ENCODE data around the gene RAB23. TPM values are rescaled to one million over a fixed set of nuclear protein-coding genes. Genes with fewer than 3 reads are reported as not detected.

The RAB23 gene
- total and polyA plus RNA-seq, 2 experiments from 2014 or later, result 5.2 to 16.7 TPM

DNA sequence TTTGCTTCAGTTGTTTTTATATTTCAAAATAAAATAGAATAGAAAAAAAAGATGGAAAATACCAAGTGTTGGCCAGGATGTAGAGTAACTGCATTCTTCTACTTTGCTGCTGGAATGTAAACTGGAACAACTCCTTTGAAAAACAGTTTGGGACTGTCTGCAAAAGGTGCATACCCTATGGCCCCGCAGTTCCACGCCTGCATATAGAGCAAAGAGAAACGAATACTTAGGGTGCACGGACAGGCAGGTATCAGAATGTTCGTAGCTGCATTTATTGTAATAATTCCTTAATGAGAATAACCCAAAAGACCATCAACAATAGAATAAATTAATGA lies 603 bp upstream of the RAB23 start:
- Mint-ChIP-seq H3K27me3 (ENCODE audit: insufficient read depth, low read depth, poor library complexity) (peaks cover 2% of the 10 kb centered on the region), H3K4me3 (peak overlapping the region; percentile 95), H3K27ac (no peak overlapping the region), H3K36me3 (ENCODE audit: low read depth) (peaks cover 10% of the 10 kb centered on the region; the same call in 2 of the 3 replicates), H3K4me1 (peaks cover 28% of the 10 kb centered on the region), H3K9me3 (peaks cover 10% of the 10 kb centered on the region; the same call in 2 of the 3 replicates)
- H3K36me3 ChIP-seq (ENCODE audit: insufficient read depth), result no peaks in the 10 kb centered on the region
- H2AFZ ChIP-seq, result peak overlapping the region; percentile 85
- ATAC-seq (peak; percentile 3; the same call in 2 of the 3 replicates), DNase-seq (ENCODE audit: low spot score) (peak; percentile 29)
- H3K79me2 ChIP-seq (replicated peaks; ENCODE audit: insufficient read depth), result peaks cover 36% of the 10 kb centered on the region
- H3K4me2 ChIP-seq, result peak overlapping the region; percentile 72
- H3K27me3 ChIP-seq (ENCODE audit: insufficient read depth), result no peaks in the 10 kb centered on the region
- H4K20me1 ChIP-seq (replicated peaks; ENCODE audit: insufficient read depth), result peaks cover 10% of the 10 kb centered on the region; the same call in 1 of the 2 replicates
- peak overlapping the region; percentile 62 for H3K4me3 ChIP-seq
- peak overlapping the region; percentile 84; the same call in 1 of the 2 replicates for H3K27ac ChIP-seq (ENCODE audit: low read depth)
- 0 out of 2 replicates have a peak, but pooled peaks cover 10% of the 10 kb centered on the region for H3K4me1 ChIP-seq (ENCODE audit: insufficient read depth)
- no peaks in the 10 kb centered on the region for H3K9me2 ChIP-seq (ENCODE audit: insufficient read depth)
- TF ChIP-seq EZH2 (IDR thresholded peaks at IDR 0.05; ENCODE audit: low read depth, unreplicated experiment), result no peak
- no peak for TF ChIP-seq NANOG (IDR thresholded peaks at IDR 0.05; ENCODE audit: borderline replicate concordance)
- no peak for TF ChIP-seq ZNF114 (CRISPR knock-in tag; IDR thresholded peaks at IDR 0.05)
- TF ChIP-seq, protein P1, sequence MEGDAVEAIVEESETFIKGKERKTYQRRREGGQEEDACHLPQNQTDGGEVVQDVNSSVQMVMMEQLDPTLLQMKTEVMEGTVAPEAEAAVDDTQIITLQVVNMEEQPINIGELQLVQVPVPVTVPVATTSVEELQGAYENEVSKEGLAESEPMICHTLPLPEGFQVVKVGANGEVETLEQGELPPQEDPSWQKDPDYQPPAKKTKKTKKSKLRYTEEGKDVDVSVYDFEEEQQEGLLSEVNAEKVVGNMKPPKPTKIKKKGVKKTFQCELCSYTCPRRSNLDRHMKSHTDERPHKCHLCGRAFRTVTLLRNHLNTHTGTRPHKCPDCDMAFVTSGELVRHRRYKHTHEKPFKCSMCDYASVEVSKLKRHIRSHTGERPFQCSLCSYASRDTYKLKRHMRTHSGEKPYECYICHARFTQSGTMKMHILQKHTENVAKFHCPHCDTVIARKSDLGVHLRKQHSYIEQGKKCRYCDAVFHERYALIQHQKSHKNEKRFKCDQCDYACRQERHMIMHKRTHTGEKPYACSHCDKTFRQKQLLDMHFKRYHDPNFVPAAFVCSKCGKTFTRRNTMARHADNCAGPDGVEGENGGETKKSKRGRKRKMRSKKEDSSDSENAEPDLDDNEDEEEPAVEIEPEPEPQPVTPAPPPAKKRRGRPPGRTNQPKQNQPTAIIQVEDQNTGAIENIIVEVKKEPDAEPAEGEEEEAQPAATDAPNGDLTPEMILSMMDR (conservative IDR thresholded peaks at IDR 0.05; ENCODE audit: low read depth in 2 of 2), result no peak
- TF ChIP-seq, protein P2, sequence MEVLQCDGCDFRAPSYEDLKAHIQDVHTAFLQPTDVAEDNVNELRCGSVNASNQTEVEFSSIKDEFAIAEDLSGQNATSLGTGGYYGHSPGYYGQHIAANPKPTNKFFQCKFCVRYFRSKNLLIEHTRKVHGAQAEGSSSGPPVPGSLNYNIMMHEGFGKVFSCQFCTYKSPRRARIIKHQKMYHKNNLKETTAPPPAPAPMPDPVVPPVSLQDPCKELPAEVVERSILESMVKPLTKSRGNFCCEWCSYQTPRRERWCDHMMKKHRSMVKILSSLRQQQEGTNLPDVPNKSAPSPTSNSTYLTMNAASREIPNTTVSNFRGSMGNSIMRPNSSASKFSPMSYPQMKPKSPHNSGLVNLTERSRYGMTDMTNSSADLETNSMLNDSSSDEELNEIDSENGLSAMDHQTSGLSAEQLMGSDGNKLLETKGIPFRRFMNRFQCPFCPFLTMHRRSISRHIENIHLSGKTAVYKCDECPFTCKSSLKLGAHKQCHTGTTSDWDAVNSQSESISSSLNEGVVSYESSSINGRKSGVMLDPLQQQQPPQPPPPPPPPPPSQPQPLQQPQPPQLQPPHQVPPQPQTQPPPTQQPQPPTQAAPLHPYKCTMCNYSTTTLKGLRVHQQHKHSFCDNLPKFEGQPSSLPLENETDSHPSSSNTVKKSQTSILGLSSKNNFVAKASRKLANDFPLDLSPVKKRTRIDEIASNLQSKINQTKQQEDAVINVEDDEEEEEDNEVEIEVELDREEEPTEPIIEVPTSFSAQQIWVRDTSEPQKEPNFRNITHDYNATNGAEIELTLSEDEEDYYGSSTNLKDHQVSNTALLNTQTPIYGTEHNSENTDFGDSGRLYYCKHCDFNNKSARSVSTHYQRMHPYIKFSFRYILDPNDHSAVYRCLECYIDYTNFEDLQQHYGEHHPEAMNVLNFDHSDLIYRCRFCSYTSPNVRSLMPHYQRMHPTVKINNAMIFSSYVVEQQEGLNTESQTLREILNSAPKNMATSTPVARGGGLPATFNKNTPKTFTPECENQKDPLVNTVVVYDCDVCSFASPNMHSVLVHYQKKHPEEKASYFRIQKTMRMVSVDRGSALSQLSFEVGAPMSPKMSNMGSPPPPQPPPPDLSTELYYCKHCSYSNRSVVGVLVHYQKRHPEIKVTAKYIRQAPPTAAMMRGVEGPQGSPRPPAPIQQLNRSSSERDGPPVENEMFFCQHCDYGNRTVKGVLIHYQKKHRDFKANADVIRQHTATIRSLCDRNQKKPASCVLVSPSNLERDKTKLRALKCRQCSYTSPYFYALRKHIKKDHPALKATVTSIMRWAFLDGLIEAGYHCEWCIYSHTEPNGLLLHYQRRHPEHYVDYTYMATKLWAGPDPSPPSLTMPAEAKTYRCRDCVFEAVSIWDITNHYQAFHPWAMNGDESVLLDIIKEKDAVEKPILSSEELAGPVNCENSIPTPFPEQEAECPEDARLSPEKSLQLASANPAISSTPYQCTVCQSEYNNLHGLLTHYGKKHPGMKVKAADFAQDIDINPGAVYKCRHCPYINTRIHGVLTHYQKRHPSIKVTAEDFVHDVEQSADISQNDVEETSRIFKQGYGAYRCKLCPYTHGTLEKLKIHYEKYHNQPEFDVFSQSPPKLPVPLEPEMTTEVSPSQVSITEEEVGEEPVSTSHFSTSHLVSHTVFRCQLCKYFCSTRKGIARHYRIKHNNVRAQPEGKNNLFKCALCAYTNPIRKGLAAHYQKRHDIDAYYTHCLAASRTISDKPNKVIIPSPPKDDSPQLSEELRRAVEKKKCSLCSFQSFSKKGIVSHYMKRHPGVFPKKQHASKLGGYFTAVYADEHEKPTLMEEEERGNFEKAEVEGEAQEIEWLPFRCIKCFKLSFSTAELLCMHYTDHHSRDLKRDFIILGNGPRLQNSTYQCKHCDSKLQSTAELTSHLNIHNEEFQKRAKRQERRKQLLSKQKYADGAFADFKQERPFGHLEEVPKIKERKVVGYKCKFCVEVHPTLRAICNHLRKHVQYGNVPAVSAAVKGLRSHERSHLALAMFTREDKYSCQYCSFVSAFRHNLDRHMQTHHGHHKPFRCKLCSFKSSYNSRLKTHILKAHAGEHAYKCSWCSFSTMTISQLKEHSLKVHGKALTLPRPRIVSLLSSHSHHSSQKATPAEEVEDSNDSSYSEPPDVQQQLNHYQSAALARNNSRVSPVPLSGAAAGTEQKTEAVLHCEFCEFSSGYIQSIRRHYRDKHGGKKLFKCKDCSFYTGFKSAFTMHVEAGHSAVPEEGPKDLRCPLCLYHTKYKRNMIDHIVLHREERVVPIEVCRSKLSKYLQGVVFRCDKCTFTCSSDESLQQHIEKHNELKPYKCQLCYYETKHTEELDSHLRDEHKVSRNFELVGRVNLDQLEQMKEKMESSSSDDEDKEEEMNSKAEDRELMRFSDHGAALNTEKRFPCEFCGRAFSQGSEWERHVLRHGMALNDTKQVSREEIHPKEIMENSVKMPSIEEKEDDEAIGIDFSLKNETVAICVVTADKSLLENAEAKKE (CRISPR knock-in tag; IDR thresholded peaks at IDR 0.05), result no peak
- no peak for TF ChIP-seq POLR2AphosphoS5 (IDR thresholded peaks at IDR 0.05; ENCODE audit: low read depth)
- no peak for TF ChIP-seq EZH2phosphoT487 (IDR thresholded peaks at IDR 0.05; ENCODE audit: unreplicated experiment)
- no peak for TF ChIP-seq JUNB (IDR thresholded peaks at IDR 0.05; ENCODE audit: unreplicated experiment)
- TF ChIP-seq CREB1 (CRISPR knock-in tag; IDR thresholded peaks at IDR 0.05; ENCODE audit: low read depth), result no peak
- TF ChIP-seq, protein P3, sequence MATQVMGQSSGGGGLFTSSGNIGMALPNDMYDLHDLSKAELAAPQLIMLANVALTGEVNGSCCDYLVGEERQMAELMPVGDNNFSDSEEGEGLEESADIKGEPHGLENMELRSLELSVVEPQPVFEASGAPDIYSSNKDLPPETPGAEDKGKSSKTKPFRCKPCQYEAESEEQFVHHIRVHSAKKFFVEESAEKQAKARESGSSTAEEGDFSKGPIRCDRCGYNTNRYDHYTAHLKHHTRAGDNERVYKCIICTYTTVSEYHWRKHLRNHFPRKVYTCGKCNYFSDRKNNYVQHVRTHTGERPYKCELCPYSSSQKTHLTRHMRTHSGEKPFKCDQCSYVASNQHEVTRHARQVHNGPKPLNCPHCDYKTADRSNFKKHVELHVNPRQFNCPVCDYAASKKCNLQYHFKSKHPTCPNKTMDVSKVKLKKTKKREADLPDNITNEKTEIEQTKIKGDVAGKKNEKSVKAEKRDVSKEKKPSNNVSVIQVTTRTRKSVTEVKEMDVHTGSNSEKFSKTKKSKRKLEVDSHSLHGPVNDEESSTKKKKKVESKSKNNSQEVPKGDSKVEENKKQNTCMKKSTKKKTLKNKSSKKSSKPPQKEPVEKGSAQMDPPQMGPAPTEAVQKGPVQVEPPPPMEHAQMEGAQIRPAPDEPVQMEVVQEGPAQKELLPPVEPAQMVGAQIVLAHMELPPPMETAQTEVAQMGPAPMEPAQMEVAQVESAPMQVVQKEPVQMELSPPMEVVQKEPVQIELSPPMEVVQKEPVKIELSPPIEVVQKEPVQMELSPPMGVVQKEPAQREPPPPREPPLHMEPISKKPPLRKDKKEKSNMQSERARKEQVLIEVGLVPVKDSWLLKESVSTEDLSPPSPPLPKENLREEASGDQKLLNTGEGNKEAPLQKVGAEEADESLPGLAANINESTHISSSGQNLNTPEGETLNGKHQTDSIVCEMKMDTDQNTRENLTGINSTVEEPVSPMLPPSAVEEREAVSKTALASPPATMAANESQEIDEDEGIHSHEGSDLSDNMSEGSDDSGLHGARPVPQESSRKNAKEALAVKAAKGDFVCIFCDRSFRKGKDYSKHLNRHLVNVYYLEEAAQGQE (IDR thresholded peaks at IDR 0.05; ENCODE audit: unreplicated experiment), result no peak
- no peak for TF ChIP-seq ZNF331 (CRISPR knock-in tag; IDR thresholded peaks at IDR 0.05; ENCODE audit: low read depth)
- no peak for TF ChIP-seq STAT1 (IDR thresholded peaks at IDR 0.05; ENCODE audit: unreplicated experiment)
- TF ChIP-seq, protein P4, sequence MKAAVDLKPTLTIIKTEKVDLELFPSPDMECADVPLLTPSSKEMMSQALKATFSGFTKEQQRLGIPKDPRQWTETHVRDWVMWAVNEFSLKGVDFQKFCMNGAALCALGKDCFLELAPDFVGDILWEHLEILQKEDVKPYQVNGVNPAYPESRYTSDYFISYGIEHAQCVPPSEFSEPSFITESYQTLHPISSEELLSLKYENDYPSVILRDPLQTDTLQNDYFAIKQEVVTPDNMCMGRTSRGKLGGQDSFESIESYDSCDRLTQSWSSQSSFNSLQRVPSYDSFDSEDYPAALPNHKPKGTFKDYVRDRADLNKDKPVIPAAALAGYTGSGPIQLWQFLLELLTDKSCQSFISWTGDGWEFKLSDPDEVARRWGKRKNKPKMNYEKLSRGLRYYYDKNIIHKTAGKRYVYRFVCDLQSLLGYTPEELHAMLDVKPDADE (IDR thresholded peaks at IDR 0.05), result no peak
- H3F3A ChIP-seq (replicated peaks; ENCODE audit: low read depth), result no peaks in the 10 kb centered on the region

Measured in GM23338 (cell line).